Jurkat, Clone E6-1 (cell line): ENCODE results near the gene CTAGE9.
A peak's percentile ranks its signal among the peaks of the same experiment; 100 is the strongest.
"Not testable (repeated sequence)": the region's sequence is repeated elsewhere in the genome, so short reads cannot be mapped to it uniquely, and the experiment has no call there.

Source experiments
- DNase-seq: peaks from one replicate; pipeline ENCODE4 v3.0.0-alpha.2; 2011; ENCODE audit warnings: low read depth, low spot score
- H3K4me3 ChIP-seq: 2 replicates; pipeline ENCODE4 v1.5.1; 2011; ENCODE audit warnings: mild to moderate bottlenecking, low read length, control low read depth, moderate library complexity

CTAGE9 gene

GRCh38 chr6:131733376-131734016, 22.7 kb upstream of the CTAGE9 start:
- no peak for DNase-seq
- H3K4me3 ChIP-seq, result no peak overlapping the region

GRCh38 chr6:131731224-131731623, 20.4 kb upstream of the CTAGE9 start:
- no peak for DNase-seq
- H3K4me3 ChIP-seq, result no peak overlapping the region

GRCh38 chr6:131730264-131730663, 19.4 kb upstream of the CTAGE9 start:
- H3K4me3 ChIP-seq, result no peak overlapping the region
- no peak for DNase-seq

- no peak for DNase-seq
These were observed 18.7 kb upstream of the CTAGE9 start for GRCh38 chr6:131729550-131729949.

GRCh38 chr6:131728296-131728939, 17.6 kb upstream of the CTAGE9 start:
- H3K4me3 ChIP-seq, result no peak overlapping the region
- no peak for DNase-seq

More at GRCh38 chr6:131729550-131729949, 18.7 kb upstream of the CTAGE9 start:
- H3K4me3 ChIP-seq, result no peak overlapping the region

GRCh38 chr6:131727868-131728267, 17.1 kb upstream of the CTAGE9 start:
- no peak overlapping the region for H3K4me3 ChIP-seq
- no peak for DNase-seq

- no peak overlapping the region for H3K4me3 ChIP-seq
- no peak for DNase-seq
These were observed 16.6 kb upstream of the CTAGE9 start for GRCh38 chr6:131727467-131727866.

GRCh38 chr6:131724114-131724513, 13.3 kb upstream of the CTAGE9 start:
- no peak overlapping the region for H3K4me3 ChIP-seq

GRCh38 chr6:131721161-131721560, 10.3 kb upstream of the CTAGE9 start:
- DNase-seq, result no peak

More at GRCh38 chr6:131724114-131724513, 13.3 kb upstream of the CTAGE9 start:
- DNase-seq, result no peak

GRCh38 chr6:131717836-131718542, 7.2 kb upstream of the CTAGE9 start:
- no peak overlapping the region for H3K4me3 ChIP-seq
- DNase-seq, result no peak

More at GRCh38 chr6:131721161-131721560, 10.3 kb upstream of the CTAGE9 start:
- no peak overlapping the region for H3K4me3 ChIP-seq

GRCh38 chr6:131715567-131715966, 4.8 kb upstream of the CTAGE9 start:
- not testable (repeated sequence) for H3K4me3 ChIP-seq, DNase-seq

GRCh38 chr6:131703905-131704304, 6.9 kb downstream of the CTAGE9 start:
- H3K4me3 ChIP-seq, DNase-seq: not testable (repeated sequence)

- H3K4me3 ChIP-seq, DNase-seq: not testable (repeated sequence)
These were observed 10.0 kb downstream of the CTAGE9 start for GRCh38 chr6:131700851-131701250.

- DNase-seq, result no peak
- H3K4me3 ChIP-seq, result no peak overlapping the region
These were observed 13.9 kb downstream of the CTAGE9 start for GRCh38 chr6:131696956-131697355.

- no peak overlapping the region for H3K4me3 ChIP-seq
- peak; percentile 28 for DNase-seq
These were observed 15.9 kb downstream of the CTAGE9 start for GRCh38 chr6:131694832-131695426.

- no peak overlapping the region for H3K4me3 ChIP-seq
- DNase-seq, result no peak
These were observed 17.4 kb downstream of the CTAGE9 start for GRCh38 chr6:131693384-131693783.

- no peak for DNase-seq
- no peak overlapping the region for H3K4me3 ChIP-seq
These were observed 18.2 kb downstream of the CTAGE9 start for GRCh38 chr6:131692589-131692988.

- no peak overlapping the region for H3K4me3 ChIP-seq
These were observed 18.8 kb downstream of the CTAGE9 start for GRCh38 chr6:131692031-131692430.

GRCh38 chr6:131688286-131688685, 22.5 kb downstream of the CTAGE9 start:
- H3K4me3 ChIP-seq, result no peak overlapping the region
- no peak for DNase-seq

More at GRCh38 chr6:131692031-131692430, 18.8 kb downstream of the CTAGE9 start:
- no peak for DNase-seq

- no peak for DNase-seq
These were observed 23.8 kb downstream of the CTAGE9 start for GRCh38 chr6:131687022-131687421.

More at GRCh38 chr6:131687022-131687421, 23.8 kb downstream of the CTAGE9 start:
- H3K4me3 ChIP-seq, result no peak overlapping the region
